Measurements from ENCODE around the gene PADI2. TPM values are rescaled to one million over a fixed set of nuclear protein-coding genes. Genes with fewer than 3 reads are reported as not detected.

Gene PADI2
- total and polyA plus RNA-seq, 9 of the 15 experiments (the other 6 are each of a cell fraction or from before 2014, with no cell fraction given), result 0.01 to 0.11 (median 0.01) TPM; not detected in 5

GRCh38 chr1:17039522-17039921, 79.7 kb downstream of the PADI2 start:
- intact Hi-C loops (cut with micrococcal nuclease) (no loop called here), in situ Hi-C loops (cut with MboI) (loop anchor here (25.0 kb wide), 1 partner anchor 452 kb away; no protein-coding TSS in a partner anchor)
- no peak for DNase-seq (ENCODE audit: extremely low read depth in 1 of 4, low spot score in 3 of 4)
- no peak for ATAC-seq
- H3K9me1 ChIP-seq (ENCODE audit: control insufficient read depth, insufficient read depth, low read length), result no peaks in the 10 kb centered on the region
- POLR2A ChIA-PET, result interaction anchor here (1.2 kb wide), 2 partner anchors 14 to 73 kb away, joined by 3 read pairs; no protein-coding TSS in a partner anchor
- H3K9ac ChIP-seq (ENCODE audit: insufficient read depth in 1 of 2, low read depth in 2 of 2, low read length in 2 of 2), result no peak overlapping the region
- H3K4me3 ChIP-seq, result no peak overlapping the region
- H3K27me3 ChIP-seq (ENCODE audit: control insufficient read depth in 2 of 2, insufficient read depth in 2 of 2, low read length in 2 of 2), result no peaks in the 10 kb centered on the region
- no peak overlapping the region for H2AFZ ChIP-seq (ENCODE audit: low read depth, low read length)
- no peak for FAIRE-seq
- CTCF ChIA-PET (ENCODE audit: low intra/inter-chr PET ratio), result no interaction called here
- 98% methylated on average over 2 of the region's 2 CpGs for WGBS (ENCODE audit: insufficient coverage, low coverage, missing lambda C conversion rate)
- BruUV-seq (replicated peaks), result no TSS peak
- H3K79me2 ChIP-seq (ENCODE audit: control insufficient read depth, insufficient read depth, low read length), result peaks cover 22% of the 10 kb centered on the region
- no peak overlapping the region for H3K27ac ChIP-seq (ENCODE audit: extremely low read depth, low read depth, low read length)
- no peak overlapping the region for H3K4me2 ChIP-seq (ENCODE audit: insufficient read depth, low read length)
- peaks cover 82% of the 10 kb centered on the region for H3K36me3 ChIP-seq (ENCODE audit: control insufficient read depth, insufficient read depth, low read length)
- H4K20me1 ChIP-seq (replicated peaks; ENCODE audit: control insufficient read depth, insufficient read depth, low read length), result no peaks in the 10 kb centered on the region
- TF ChIP-seq FOXP1 (CRISPR knock-in tag; IDR thresholded peaks at IDR 0.05) (no peak), CEBPG (CRISPR knock-in tag; IDR thresholded peaks at IDR 0.05) (no peak), CEBPG (tag; conservative IDR thresholded peaks at IDR 0.05 in 1 of 2, IDR thresholded peaks at IDR 0.05 in 1 of 2) (peak in 1 of 2 experiments; percentile 80; a peak in 2 of 4 replicates), MXD1 (CRISPR knock-in tag; IDR thresholded peaks at IDR 0.05; ENCODE audit: borderline replicate concordance, poor library complexity, severe bottlenecking) (no peak), HDAC8 (tag; IDR thresholded peaks at IDR 0.05) (no peak), NKRF (IDR thresholded peaks at IDR 0.05; ENCODE audit: borderline replicate concordance) (no peak), ZNF444 (CRISPR knock-in tag; IDR thresholded peaks at IDR 0.05) (no peak), CEBPB (tag; IDR thresholded peaks at IDR 0.05) (peak; percentile 66), NR0B1 (IDR thresholded peaks at IDR 0.05; ENCODE audit: partially characterized antibody) (no peak), ID3 (CRISPR knock-in tag; IDR thresholded peaks at IDR 0.05) (no peak), ID3 (tag; IDR thresholded peaks at IDR 0.05) (no peak)
- H3K4me1 ChIP-seq (replicated peaks in 1 of 2; ENCODE audit: control insufficient read depth in 2 of 2, insufficient read depth in 2 of 2, low read length in 2 of 2), result no peaks in the 10 kb centered on the region; a peak in 1 of 5 replicates
- H3K9me3 ChIP-seq (replicated peaks; ENCODE audit: control insufficient read depth, insufficient read depth, low read depth, low read length), result no peaks in the 10 kb centered on the region
